Ishikawa (cell line): ENCODE data around the gene CLBA1.

Source experiments
- TAF1 ChIP-seq: IDR thresholded peaks from 2 replicates; pipeline ENCODE4 v1.6.1; 2012; ENCODE audit warnings: low read depth, mild to moderate bottlenecking
- TEAD4 ChIP-seq: IDR thresholded peaks from 2 replicates; pipeline ENCODE4 v1.6.1; 2012
- YY1 ChIP-seq: IDR thresholded peaks from 2 replicates; pipeline ENCODE4 v1.6.1; 2012; ENCODE audit warnings: low read depth
- TF ChIP-seq, protein P1 (sequence below): IDR thresholded peaks from 2 replicates; pipeline ENCODE4 v1.6.1; 2012; ENCODE audit warnings: low read depth, mild to moderate bottlenecking

DNA sequence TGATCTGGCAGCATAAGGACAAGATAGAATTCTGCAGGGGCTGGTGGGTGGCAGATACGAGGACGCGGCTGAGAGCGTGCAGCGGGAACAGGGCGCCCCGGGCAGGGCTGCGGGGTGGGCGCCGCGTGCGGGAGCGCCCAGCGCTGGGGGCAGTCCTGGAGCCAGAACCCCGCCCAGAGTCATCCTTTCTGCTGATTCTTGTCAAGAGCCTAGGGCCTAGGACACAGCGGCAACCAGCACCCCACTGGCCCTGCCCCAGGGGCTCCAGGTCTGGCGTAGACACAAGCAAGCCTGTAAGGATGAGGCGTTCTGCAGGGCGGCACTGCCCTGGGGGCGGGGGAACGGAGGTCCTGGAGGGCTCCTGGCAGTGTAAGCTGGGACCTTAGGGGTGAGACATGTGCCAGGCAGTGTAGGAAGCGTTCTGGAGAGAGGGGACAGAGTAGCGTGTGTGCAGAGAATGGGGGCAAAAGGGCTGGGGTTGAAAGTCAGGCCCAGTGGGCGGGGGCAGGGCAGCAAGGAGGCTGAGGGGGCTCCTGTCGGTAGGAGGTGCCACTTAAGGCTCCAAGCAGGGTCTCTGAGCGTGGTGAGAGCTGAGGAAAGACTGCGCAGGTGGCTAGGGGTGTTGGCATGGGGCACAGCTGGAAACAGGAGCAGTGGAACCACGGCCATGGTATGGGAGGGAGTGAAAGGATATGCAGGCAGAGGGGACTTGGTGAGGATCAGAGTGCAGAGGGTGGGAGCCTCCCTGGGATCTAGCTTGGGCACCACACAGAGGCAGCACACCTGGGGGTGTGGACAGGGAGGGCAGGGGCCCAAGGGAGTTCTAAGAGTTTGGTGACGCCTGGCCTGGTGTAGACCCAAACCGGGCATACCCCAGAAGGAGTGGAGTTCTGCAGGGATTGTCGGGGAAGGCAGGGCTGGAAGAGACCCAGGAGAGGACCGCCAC, 6.6 kb upstream of the CLBA1 start:
- TF ChIP-seq, protein P1, sequence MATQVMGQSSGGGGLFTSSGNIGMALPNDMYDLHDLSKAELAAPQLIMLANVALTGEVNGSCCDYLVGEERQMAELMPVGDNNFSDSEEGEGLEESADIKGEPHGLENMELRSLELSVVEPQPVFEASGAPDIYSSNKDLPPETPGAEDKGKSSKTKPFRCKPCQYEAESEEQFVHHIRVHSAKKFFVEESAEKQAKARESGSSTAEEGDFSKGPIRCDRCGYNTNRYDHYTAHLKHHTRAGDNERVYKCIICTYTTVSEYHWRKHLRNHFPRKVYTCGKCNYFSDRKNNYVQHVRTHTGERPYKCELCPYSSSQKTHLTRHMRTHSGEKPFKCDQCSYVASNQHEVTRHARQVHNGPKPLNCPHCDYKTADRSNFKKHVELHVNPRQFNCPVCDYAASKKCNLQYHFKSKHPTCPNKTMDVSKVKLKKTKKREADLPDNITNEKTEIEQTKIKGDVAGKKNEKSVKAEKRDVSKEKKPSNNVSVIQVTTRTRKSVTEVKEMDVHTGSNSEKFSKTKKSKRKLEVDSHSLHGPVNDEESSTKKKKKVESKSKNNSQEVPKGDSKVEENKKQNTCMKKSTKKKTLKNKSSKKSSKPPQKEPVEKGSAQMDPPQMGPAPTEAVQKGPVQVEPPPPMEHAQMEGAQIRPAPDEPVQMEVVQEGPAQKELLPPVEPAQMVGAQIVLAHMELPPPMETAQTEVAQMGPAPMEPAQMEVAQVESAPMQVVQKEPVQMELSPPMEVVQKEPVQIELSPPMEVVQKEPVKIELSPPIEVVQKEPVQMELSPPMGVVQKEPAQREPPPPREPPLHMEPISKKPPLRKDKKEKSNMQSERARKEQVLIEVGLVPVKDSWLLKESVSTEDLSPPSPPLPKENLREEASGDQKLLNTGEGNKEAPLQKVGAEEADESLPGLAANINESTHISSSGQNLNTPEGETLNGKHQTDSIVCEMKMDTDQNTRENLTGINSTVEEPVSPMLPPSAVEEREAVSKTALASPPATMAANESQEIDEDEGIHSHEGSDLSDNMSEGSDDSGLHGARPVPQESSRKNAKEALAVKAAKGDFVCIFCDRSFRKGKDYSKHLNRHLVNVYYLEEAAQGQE: no peak
- TF ChIP-seq TAF1 (no peak), YY1 (no peak), TEAD4 (no peak)
